ENCODE data around the gene C3orf20. TPM values are rescaled to one million over a fixed set of nuclear protein-coding genes. Genes with fewer than 3 reads are reported as not detected.
A peak's percentile ranks its signal among the peaks of the same experiment; 100 is the strongest.
"Not testable (repeated sequence)": the region's sequence is repeated elsewhere in the genome, so short reads cannot be mapped to it uniquely, and the experiment has no call there.

C3orf20 gene
- total RNA-seq, 4 donors from 2014 or later, result not detected

DNA sequence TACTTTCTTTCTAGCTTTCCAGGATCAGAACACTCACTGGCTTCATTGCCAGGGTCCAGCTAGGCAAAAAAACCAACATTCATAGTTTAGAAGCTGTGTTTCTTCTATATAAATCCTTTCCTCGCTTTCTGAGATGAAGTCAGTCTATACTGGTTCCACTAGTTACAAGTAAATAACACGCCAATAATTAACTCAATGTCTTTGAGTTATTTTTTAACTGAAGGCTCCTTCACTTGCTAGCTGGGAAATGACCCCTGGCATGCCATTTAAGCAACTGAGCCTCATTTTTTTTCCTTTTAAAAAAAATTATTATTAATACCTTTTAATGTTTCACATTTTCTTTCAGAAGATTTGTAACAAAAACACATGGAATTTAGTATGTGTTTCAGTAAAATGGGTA is 25.5 kb upstream of the C3orf20 start:
- Histone ChIP-seq H3K4me1 (peaks cover 0 to 34% (median 19%) of the 10 kb centered on the region in 4 donors), H3K27ac (no peak overlapping the region), H3K9me3 (no peaks in the 10 kb centered on the region), H3K36me3 (peaks cover 0 to 2% (median 0%) of the 10 kb centered on the region in 3 donors), H3K27me3 (no peaks in the 10 kb centered on the region), H3K4me3 (no peak overlapping the region)
- TF ChIP-seq EP300 (IDR thresholded peaks at IDR 0.05) (no peak), CTCF (IDR thresholded peaks at IDR 0.05) (no peak), POLR2A (IDR thresholded peaks at IDR 0.05) (no peak)
- 86 to 88% methylated on average over 2 of the region's 2 CpGs for WGBS, 2 donors
- DNase-seq (ENCODE audit: low spot score in 2 of 2), result no peak

DNA sequence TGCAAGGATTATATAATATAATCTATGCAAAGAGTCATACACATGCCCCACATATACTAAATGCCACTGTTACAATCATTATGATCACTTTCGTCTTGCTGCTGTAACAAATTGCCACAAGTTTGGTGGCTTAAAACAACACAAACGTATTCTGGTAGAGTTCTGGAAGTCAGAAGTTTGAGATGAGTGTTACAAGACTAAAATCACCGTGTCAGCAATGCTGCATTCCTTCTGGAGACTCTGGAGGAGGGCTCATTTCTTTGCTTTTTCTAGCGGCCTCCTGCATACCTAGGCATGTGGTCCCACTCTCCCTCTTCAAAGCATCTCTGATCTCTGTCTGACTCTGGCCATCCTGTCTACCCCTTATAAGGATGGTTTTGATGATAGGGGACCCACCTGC is 24.7 kb upstream of the C3orf20 start:
- no peaks in the 10 kb centered on the region for H3K9me3 ChIP-seq
- 88 to 95% methylated on average over 4 of the region's 4 CpGs for WGBS, 2 donors
- peaks cover 0 to 10% (median 0%) of the 10 kb centered on the region in 3 donors for H3K36me3 ChIP-seq
- TF ChIP-seq POLR2A (IDR thresholded peaks at IDR 0.05) (no peak), CTCF (IDR thresholded peaks at IDR 0.05) (no peak), EP300 (IDR thresholded peaks at IDR 0.05) (no peak)
- H3K27ac ChIP-seq, result no peak overlapping the region
- no peak for DNase-seq (ENCODE audit: low spot score in 2 of 2)
- no peak overlapping the region for H3K4me3 ChIP-seq
- peaks cover 0 to 36% (median 19%) of the 10 kb centered on the region in 4 donors for H3K4me1 ChIP-seq
- no peaks in the 10 kb centered on the region for H3K27me3 ChIP-seq

- H3K27me3 ChIP-seq, result no peaks in the 10 kb centered on the region
- H3K9me3 ChIP-seq, result no peaks in the 10 kb centered on the region
- WGBS, 2 donors, result 1% methylated on average over 22 to 47 of the region's 47 CpGs
- H3K36me3 ChIP-seq, result peaks cover 0 to 24% (median 3%) of the 10 kb centered on the region in 3 donors
- peaks cover 0 to 38% (median 19%) of the 10 kb centered on the region in 4 donors for H3K4me1 ChIP-seq
- peak; percentile 69 to 100 for TF ChIP-seq EP300 (IDR thresholded peaks at IDR 0.05)
- peak in 1 of 2 donors; percentile 69 for TF ChIP-seq POLR2A (IDR thresholded peaks at IDR 0.05)
- TF ChIP-seq CTCF (IDR thresholded peaks at IDR 0.05), result peak in 2 of 5 experiments; percentile 14 to 43
- DNase-seq (ENCODE audit: low spot score in 2 of 2), result peak; percentile 87 to 97
- H3K4me3 ChIP-seq, result peak within 1 kb of the TSS; percentile 69 to 80 (median 76)
- peak within 1 kb of the TSS; percentile 87 to 94 (median 92) for H3K27ac ChIP-seq
These were observed 23.3 kb upstream of the C3orf20 start, which contains the start of gene CCDC174 for GRCh38 chr3:14651440-14652251. CCDC174 (plus strand) TSS chr3:14651762; CDS start chr3:14651837, 75 bp downstream.

DNA sequence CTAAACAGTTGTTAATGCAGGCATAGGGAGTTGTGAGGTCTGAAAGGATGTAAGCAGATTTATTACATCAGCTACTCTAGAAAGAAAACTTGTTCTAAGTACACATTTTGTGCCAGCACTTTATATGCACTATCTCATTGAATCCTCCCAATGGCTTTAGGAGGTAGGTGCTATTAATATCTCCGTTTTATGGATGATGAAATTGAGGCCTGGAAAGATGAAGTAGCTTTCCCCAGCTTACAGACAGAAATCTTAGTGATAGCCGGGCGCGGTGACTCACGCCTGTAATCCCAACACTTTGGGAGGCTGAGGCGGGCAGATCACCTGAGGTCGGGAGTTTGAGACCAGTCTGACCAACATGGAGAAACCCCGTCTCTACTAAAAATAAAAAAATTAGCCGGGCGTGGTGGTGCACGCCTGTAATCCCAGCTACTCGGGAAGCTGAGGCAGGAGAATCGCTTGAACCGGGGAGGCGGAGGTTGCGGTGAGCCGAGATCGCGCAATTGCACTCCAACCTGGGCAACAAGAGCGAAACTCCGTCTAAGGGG is 22.5 kb upstream of the C3orf20 start:
- peaks cover 0 to 32% (median 7%) of the 10 kb centered on the region in 3 donors for H3K36me3 ChIP-seq
- H3K27ac ChIP-seq, result peak overlapping the region; percentile 87 to 94 (median 92)

DNA sequence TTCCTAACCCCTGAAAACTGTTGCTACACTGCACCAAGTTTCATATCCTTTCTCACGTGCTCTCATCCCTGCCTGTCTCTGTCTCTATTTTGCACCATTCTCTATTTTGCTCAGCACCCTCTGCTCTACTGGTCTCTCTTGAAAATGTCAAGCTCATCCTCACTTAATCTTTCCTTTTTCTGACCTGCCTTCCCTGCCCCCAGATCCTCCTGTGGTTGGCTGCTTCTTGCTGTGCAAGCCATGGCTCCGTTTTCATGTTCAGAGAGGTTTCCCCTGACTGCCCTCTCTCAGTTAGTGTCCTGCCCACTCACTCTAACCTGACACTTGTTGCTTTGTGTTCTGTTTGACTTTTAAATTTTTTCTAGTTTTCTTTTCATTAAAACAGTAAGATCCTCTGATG is 17.4 kb upstream of the C3orf20 start:
- DNase-seq (ENCODE audit: low spot score in 2 of 2), result no peak
- 72 to 80% methylated on average over 2 of the region's 2 CpGs for WGBS, 2 donors
- peaks cover 0 to 25% (median 16%) of the 10 kb centered on the region in 4 donors for H3K4me1 ChIP-seq
- H3K4me3 ChIP-seq, result no peak overlapping the region
- TF ChIP-seq POLR2A (IDR thresholded peaks at IDR 0.05), result no peak
- H3K27me3 ChIP-seq, result no peaks in the 10 kb centered on the region
- H3K27ac ChIP-seq, result no peak overlapping the region
- H3K36me3 ChIP-seq, result peaks cover 3 to 83% (median 43%) of the 10 kb centered on the region in 3 donors
- H3K9me3 ChIP-seq, result no peaks in the 10 kb centered on the region

More for the DNA sequence above, 22.5 kb upstream of the C3orf20 start:
- not testable (repeated sequence) for H3K9me3 ChIP-seq; DNase-seq (ENCODE audit: low spot score in 2 of 2); H3K27me3 ChIP-seq
- whole genome bisulfite sequencing, 2 donors, result 84 to 85% methylated on average over 21 of the region's 21 CpGs
- Histone ChIP-seq H3K4me3 (peak overlapping the region; percentile 69 to 80 (median 76)), H3K4me1 (peaks cover 0 to 40% (median 19%) of the 10 kb centered on the region in 4 donors)

DNA sequence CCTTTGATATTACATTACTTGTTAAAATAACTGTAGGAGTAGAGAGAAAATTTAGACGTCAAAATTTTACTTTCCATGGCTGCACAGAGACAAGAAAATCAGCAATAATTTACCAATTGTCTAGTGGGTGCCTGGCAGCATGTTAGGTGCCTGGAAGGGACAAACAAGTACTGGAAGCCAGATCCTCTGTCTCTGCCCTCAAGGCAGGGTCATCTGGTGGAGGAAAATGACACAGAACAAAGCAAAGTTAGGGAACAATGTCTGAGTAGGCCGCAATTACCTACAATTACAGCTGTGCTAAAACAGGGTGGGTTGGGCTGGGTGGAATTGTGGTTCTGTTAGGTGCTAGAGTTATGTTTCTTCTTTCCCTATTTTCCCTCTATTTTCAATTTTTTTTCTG is 16.0 kb upstream of the C3orf20 start:
- TF ChIP-seq CTCF (IDR thresholded peaks at IDR 0.05) (no peak), POLR2A (IDR thresholded peaks at IDR 0.05) (no peak), EP300 (IDR thresholded peaks at IDR 0.05) (no peak)
- WGBS, 2 donors, result 81 to 87% methylated on average over 2 of the region's 2 CpGs
- H3K36me3 ChIP-seq, result peaks cover 3 to 97% (median 52%) of the 10 kb centered on the region in 3 donors
- no peak overlapping the region for H3K27ac ChIP-seq
- H3K4me3 ChIP-seq, result no peak overlapping the region
- no peaks in the 10 kb centered on the region for H3K9me3 ChIP-seq
- no peak for DNase-seq (ENCODE audit: low spot score in 2 of 2)
- H3K27me3 ChIP-seq, result no peaks in the 10 kb centered on the region
- peaks cover 0 to 11% (median 2%) of the 10 kb centered on the region in 4 donors for H3K4me1 ChIP-seq

Measured in tibial nerve (tissue), 4 donors.